Measurements from ENCODE around the gene PAOX. TPM values are rescaled to one million over a fixed set of nuclear protein-coding genes. Genes with fewer than 3 reads are reported as not detected.

The PAOX gene
- 0.81 and 5.3 TPM in 2 replicates for polyA plus RNA-seq

DNA sequence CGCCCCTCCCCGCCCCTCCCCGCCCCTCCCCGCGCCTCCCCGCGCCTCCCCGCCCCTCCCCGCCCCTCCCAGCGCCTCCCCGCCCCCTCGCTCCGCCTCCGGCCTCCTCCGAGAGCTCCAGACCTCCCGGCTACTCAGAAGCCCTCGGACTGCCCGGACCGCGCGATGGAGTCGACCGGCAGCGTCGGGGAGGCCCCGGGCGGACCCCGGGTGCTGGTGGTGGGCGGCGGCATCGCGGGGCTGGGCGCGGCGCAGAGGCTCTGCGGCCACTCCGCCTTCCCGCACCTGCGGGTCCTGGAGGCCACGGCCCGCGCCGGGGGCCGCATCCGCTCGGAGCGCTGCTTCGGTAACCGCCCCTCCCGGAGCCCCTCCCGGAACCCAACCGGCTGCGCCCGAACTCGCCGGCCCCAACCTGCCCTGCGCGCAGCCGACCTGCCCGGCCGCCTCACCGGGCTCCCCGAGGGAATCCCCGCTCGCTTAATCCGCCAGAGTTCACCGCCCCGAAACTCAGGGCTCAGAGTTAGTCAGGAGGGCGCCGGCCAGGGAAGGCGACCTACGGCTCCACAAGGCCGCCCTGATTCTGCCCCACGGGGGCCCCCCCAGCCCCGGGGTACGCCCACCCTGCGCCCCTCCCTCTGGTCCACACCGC is at the start of gene PAOX:
TSS of gene PAOX (plus strand) at position 111 of the 649 bp plus-strand sequence. CDS start at position 166, 55 bp downstream.

DNA sequence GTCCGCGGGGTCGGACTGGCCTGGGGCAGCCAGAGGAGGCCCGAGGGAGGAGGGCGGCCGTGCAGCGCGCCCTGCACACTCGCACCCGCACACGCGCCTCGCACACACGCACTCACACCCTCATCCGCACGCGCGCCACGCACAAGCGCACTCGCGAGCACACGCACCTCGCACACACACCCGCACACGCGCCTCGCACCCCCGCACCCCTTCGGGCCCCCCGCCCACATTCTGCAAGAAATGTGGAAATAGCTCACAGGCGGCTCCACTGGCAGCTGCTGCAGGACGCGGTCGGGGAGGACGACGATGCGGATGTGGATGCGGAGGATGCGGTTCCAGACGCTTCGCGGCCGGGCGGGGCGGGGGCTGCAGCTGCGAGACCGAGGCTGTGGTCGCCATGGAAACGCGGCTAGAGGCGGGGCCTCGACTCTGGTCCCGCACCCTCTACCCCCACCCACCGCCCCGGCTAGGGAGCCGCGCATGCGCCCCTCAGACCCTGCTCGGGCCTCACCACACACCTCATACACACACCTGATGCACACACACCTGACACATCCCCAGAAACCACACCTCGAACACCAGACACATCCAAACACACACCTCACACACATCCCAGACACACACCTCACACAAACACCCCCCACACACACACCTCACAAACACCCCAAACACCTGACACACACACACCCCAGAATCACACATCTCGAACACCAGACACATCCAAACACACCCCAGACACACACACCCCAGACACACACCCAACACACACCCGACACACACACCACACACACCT is 42.3 kb upstream of the PAOX start, which contains the start of gene CALY:
TSS of gene CALY (minus strand) at position 320 of the 793 bp plus-strand sequence. CDS start 7,907 bp downstream, outside the sequence.

DNA sequence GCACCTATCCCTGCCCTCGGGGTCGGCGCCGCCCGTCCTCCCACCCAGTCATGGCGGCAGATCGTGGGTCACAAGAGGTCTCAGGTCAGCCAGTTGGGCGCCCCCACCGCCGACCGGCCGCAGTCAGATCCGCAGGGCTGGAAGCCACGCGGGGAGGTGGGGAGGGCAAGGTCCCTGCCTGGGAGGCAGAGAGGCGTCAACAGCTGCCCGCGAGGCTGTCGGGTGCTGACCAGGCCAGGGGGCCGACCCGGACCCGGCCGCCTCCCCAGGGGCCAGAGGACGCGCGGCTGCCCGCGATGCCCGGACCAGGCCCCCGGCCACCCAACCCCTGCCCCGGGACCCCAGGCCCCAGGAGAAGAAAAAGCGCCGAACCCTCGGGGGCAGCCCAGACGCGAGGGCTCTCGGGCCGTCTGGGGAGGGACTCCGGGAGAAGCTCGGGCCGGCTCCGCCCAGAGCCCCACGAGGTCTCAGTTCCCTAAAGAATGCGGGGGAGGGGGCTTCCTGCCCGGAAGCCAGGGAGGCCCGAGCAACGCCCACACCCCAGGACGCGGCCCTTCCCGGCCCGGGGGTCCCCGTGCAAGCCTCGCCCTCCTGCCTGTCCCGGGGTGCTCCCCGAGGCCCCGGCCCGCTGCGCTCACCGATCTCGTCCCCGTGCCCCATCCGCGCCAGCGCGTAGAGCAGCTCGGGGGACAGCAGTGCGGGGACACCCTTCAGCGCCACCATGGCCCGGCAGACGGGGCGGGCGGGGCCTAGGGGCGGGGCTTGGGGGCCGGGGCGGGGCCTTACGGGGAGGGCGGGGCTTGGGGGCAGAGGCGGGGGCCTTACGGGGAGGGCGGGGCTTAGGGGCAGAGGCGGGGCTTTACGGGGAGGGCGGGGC is 21.5 kb upstream of the PAOX start, which contains the start of gene FUOM:
TSS of gene FUOM (minus strand) at position 735 of the 877 bp plus-strand sequence. CDS start at position 723, 12 bp downstream.

DNA sequence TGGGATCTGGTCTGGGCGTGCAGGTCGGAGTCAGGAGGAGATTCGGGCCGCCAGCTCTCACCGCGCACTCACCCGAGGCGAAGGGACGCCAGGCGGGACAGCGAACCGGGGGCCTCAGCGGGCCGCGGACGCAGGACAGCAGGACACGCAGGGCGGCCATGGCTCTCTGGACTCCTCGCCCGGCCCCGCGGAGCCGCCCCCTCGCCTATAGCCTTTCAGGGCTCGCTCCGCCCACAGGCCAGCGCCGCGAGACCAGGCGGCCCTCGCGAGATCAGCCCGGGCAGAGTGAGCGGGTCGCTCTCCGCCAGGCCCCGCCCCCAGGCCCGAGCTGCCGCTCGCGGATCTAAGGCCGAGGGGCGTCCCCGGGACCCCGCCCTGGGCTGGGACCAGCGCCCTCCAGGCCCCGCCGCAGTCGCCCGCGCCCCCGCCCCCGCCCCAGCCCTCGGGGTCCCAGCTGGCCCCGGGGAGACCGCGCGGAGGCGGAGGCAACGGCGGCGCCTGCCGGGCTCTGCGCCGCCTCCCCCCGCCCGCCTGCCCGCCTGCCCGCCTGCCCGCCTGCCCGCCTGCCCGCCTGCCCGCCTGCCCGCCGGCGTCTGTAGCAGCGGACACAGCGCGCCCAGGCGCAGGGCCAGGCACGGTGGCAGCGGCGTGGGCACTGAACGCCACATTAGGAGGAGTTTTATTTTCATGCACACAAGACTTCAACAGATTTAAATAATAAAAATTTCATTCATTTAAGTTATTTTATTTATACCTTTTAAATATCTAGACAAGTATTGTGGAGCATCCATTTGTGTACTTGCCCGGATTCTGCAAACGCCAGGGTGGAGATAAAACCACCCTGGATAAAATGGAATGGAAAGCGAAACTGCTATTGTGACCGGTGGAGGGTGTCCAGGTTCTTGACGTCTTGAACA is 5.6 kb upstream of the PAOX start, which contains the start of gene ECHS1:
TSS of gene ECHS1 (minus strand) at position 181 of the 917 bp plus-strand sequence. CDS start at position 160, 21 bp downstream.

GRCh38 chr10:133394064-133394663 is 15.1 kb downstream of the PAOX start, which contains the start of gene MTG1:
TSS of gene MTG1 (plus strand) at chr10:133394157. CDS start at chr10:133394221, 64 bp downstream.

DNA sequence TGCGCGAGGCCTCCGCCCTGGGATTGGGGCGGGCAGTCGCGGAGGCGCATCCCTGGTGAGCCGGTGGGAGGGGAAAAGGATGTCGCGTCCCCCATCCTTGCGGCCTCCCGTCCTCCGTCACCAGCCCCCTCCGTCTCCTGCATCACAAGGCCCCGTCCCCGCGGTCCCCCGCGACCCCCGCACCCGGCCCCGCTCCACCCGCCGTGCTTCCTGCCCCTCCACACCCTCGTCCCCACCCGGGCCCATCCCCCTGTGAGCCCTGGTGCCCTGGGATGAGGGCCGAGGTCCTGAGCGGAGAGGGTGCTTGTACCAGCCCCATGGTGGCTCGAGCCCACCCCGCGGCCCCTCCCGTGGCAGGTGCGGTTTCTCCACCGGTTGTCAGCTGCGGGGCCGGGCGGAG is 45.5 kb downstream of the PAOX start, which contains the start of gene SPRN:
TSS of gene SPRN (minus strand) at position 25 of the 400 bp plus-strand sequence. CDS start 944 bp downstream, outside the sequence.

Other genes starting within 250 kb of the PAOX start
- 0.19 and 0.52 TPM in 2 replicates for gene KNDC1, start 219.0 kb upstream of the PAOX start, polyA plus RNA-seq
- gene UTF1, start 149.0 kb upstream of the PAOX start, polyA plus RNA-seq: not detected in 2 replicates
- gene VENTX, start 141.4 kb upstream of the PAOX start, polyA plus RNA-seq: not detected in 2 replicates
- 0.11 TPM in 1 of 2 replicates, not detected in the other for gene ADAM8, start 102.4 kb upstream of the PAOX start, polyA plus RNA-seq
- 31.8 and 40.5 TPM in 2 replicates for gene TUBGCP2, start 70.4 kb upstream of the PAOX start, polyA plus RNA-seq
- 9.9 and 13.8 TPM in 2 replicates for gene ZNF511, start 70.3 kb upstream of the PAOX start, polyA plus RNA-seq
- 5.7 and 13.9 TPM in 2 replicates for gene CALY, start 42.4 kb upstream of the PAOX start, polyA plus RNA-seq
- gene PRAP1, start 31.9 kb upstream of the PAOX start, polyA plus RNA-seq: not detected in 2 replicates
- 2.3 TPM in 1 of 2 replicates, not detected in the other for gene FUOM, start 21.2 kb upstream of the PAOX start, polyA plus RNA-seq
- gene ECHS1, start 5.9 kb upstream of the PAOX start, polyA plus RNA-seq: 107 and 126 TPM in 2 replicates
- gene MTG1, start 14.9 kb downstream of the PAOX start, polyA plus RNA-seq: 8.0 and 17.7 TPM in 2 replicates
- gene SPRN, start 45.4 kb downstream of the PAOX start, polyA plus RNA-seq: 0.51 and 0.73 TPM in 2 replicates
- 0.67 and 0.71 TPM in 2 replicates for gene SCART1, start 74.7 kb downstream of the PAOX start, polyA plus RNA-seq
- 22.2 and 23.8 TPM in 2 replicates for gene CYP2E1, start 148.1 kb downstream of the PAOX start, polyA plus RNA-seq
- 17.1 and 17.3 TPM in 2 replicates for gene SYCE1, start 186.3 kb downstream of the PAOX start, polyA plus RNA-seq
- not detected in 2 replicates for gene FRG2B, start 247.5 kb downstream of the PAOX start, polyA plus RNA-seq

All from Purkinje cell (primary cell).